ENCODE data around the gene DRD4. TPM values are rescaled to one million over a fixed set of nuclear protein-coding genes. Genes with fewer than 3 reads are reported as not detected.

DRD4 gene
- total and polyA plus RNA-seq, 4 donors = 1.3 to 3.4 (median 2.1) TPM; not detected in 1

GRCh38 chr11:656866-657265, 19.8 kb downstream of the DRD4 start:
- Histone ChIP-seq H3K27me3 (ENCODE audit: control insufficient read depth in 1 of 2, insufficient read depth in 2 of 2, low read length in 1 of 2) (no peaks in the 10 kb centered on the region), H3K4me3 (ENCODE audit: low read length in 2 of 2) (no peak overlapping the region), H3K36me3 (ENCODE audit: control insufficient read depth in 1 of 2, insufficient read depth in 2 of 2, low read length in 1 of 2) (peaks cover 0 to 5% of the 10 kb centered on the region in 2 donors), H3K27ac (ENCODE audit: low read depth in 1 of 2, low read length in 2 of 2) (no peak overlapping the region), H3K9me3 (ENCODE audit: control insufficient read depth, low read length) (no peaks in the 10 kb centered on the region), H3K4me1 (ENCODE audit: control insufficient read depth in 1 of 2, insufficient read depth in 2 of 2, low read length in 2 of 2) (no peaks in the 10 kb centered on the region)
- DNase-seq = no peak
- intact Hi-C loops (cut with DNase I) = no loop called here
- 80 to 82% methylated on average over 7 of the region's 7 CpGs for WGBS, 2 donors
- no peak for ATAC-seq (ENCODE audit: low FRiP score)

DNA sequence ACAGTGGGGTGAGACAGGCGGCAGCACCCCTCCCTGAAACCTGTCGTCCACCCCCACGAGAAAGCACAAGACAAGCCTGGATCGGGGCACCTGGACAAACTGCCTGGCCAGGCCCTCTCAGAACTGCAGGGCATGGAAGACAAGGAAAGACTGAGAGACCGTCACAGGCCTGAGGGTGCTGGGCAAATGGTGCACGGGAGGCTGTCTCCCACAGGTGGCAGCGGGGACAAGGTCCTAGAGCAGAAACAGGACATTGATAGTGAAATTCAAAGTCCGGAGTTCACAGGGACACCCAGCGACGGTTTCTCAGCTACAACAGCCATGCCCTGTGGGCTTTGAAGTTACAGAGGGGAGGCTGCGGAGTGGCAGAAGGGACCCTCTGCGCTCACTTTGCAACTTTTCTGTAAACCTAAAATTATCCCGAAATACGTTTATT, 20.6 kb downstream of the DRD4 start:
- Histone ChIP-seq H3K27me3 (ENCODE audit: control insufficient read depth in 1 of 2, insufficient read depth in 2 of 2, low read length in 1 of 2) (no peaks in the 10 kb centered on the region), H3K9me3 (ENCODE audit: control insufficient read depth, low read length) (no peaks in the 10 kb centered on the region), H3K27ac (ENCODE audit: low read depth in 1 of 2, low read length in 2 of 2) (no peak overlapping the region), H3K4me1 (ENCODE audit: control insufficient read depth in 1 of 2, insufficient read depth in 2 of 2, low read length in 2 of 2) (no peaks in the 10 kb centered on the region), H3K4me3 (ENCODE audit: low read length in 2 of 2) (no peak overlapping the region), H3K36me3 (ENCODE audit: control insufficient read depth in 1 of 2, insufficient read depth in 2 of 2, low read length in 1 of 2) (peaks cover 0 to 5% of the 10 kb centered on the region in 2 donors)
- no peak for ATAC-seq (ENCODE audit: low FRiP score)
- 89% methylated on average over 14 of the region's 14 CpGs for WGBS, 2 donors
- DNase-seq = no peak
- intact Hi-C loops (cut with DNase I) = no loop called here

DNA sequence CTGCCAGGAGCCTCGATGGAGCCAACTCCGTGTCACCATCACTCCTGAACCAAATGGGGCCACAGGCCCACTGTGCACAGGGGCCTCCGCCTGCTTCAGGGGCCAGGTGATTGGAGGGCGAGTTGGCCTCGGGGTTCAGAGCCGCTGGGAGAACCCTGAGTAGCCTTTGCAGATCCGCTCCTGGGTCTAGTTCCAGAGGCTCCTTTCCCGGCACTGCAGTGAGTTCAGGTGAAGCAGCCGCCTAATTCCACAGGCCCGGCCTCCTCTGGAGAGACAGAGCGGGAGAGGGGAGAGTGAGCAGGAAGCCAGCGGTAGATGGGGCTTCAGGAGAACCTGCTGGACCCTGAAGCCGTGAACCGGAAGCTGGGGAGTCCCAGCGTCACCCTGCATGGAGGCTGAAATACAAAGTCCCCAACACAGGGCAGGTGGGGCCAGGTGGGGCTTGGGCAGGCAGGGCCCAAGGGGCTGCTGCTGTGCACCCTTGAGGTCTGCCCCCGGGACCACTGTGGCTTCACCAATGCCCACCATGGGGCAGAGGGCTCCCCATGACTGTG, 22.5 kb downstream of the DRD4 start:
- Histone ChIP-seq H3K4me1 (ENCODE audit: control insufficient read depth in 1 of 2, insufficient read depth in 2 of 2, low read length in 2 of 2) (no peaks in the 10 kb centered on the region), H3K27ac (ENCODE audit: low read depth in 1 of 2, low read length in 2 of 2) (no peak overlapping the region), H3K9me3 (ENCODE audit: control insufficient read depth, low read length) (no peaks in the 10 kb centered on the region), H3K4me3 (ENCODE audit: low read length in 2 of 2) (no peak overlapping the region), H3K27me3 (ENCODE audit: control insufficient read depth in 1 of 2, insufficient read depth in 2 of 2, low read length in 1 of 2) (no peaks in the 10 kb centered on the region), H3K36me3 (ENCODE audit: control insufficient read depth in 1 of 2, insufficient read depth in 2 of 2, low read length in 1 of 2) (peaks cover 0 to 5% of the 10 kb centered on the region in 2 donors)
- intact Hi-C loops (cut with DNase I) = loop anchor here in 1 of 2 donors (5.0 kb wide), 1 partner anchor 103 kb away; no protein-coding TSS in a partner anchor
- peak in 1 of 2 donors; percentile 30 for DNase-seq
- WGBS, 2 donors = 91 to 92% methylated on average over 16 of the region's 16 CpGs
- ATAC-seq (ENCODE audit: low FRiP score) = no peak

- no peak overlapping the region for H3K27ac ChIP-seq (ENCODE audit: low read depth in 1 of 2, low read length in 2 of 2)
- intact Hi-C loops (cut with DNase I) = loop anchor here in 1 of 2 donors (5.0 kb wide), 1 partner anchor 102 kb away; no protein-coding TSS in a partner anchor
- H3K27me3 ChIP-seq (ENCODE audit: control insufficient read depth in 1 of 2, insufficient read depth in 2 of 2, low read length in 1 of 2) = no peaks in the 10 kb centered on the region
- H3K4me1 ChIP-seq (ENCODE audit: control insufficient read depth in 1 of 2, insufficient read depth in 2 of 2, low read length in 2 of 2) = no peaks in the 10 kb centered on the region
- H3K9me3 ChIP-seq (ENCODE audit: control insufficient read depth, low read length) = no peaks in the 10 kb centered on the region
- no peak overlapping the region for H3K4me3 ChIP-seq (ENCODE audit: low read length in 2 of 2)
- ATAC-seq (ENCODE audit: low FRiP score) = no peak
- WGBS, 2 donors = 88 to 89% methylated on average over 19 of the region's 19 CpGs
- peak in 1 of 2 donors; percentile 32 for DNase-seq
- peaks cover 0 to 5% of the 10 kb centered on the region in 2 donors for H3K36me3 ChIP-seq (ENCODE audit: control insufficient read depth in 1 of 2, insufficient read depth in 2 of 2, low read length in 1 of 2)
These were observed 23.2 kb downstream of the DRD4 start for GRCh38 chr11:660281-660680.

- Histone ChIP-seq H3K9me3 (ENCODE audit: control insufficient read depth, low read length) (no peaks in the 10 kb centered on the region), H3K36me3 (ENCODE audit: control insufficient read depth in 1 of 2, insufficient read depth in 2 of 2, low read length in 1 of 2) (peaks cover 0 to 5% of the 10 kb centered on the region in 2 donors), H3K4me1 (ENCODE audit: control insufficient read depth in 1 of 2, insufficient read depth in 2 of 2, low read length in 2 of 2) (no peaks in the 10 kb centered on the region), H3K4me3 (ENCODE audit: low read length in 2 of 2) (no peak overlapping the region), H3K27ac (ENCODE audit: low read depth in 1 of 2, low read length in 2 of 2) (no peak overlapping the region), H3K27me3 (ENCODE audit: control insufficient read depth in 1 of 2, insufficient read depth in 2 of 2, low read length in 1 of 2) (no peaks in the 10 kb centered on the region)
- DNase-seq (peak in 1 of 2 donors; percentile 27), ATAC-seq (ENCODE audit: low FRiP score) (no peak)
- intact Hi-C loops (cut with DNase I) = loop anchor here in 1 of 2 donors (5.0 kb wide), 1 partner anchor 101 kb away; no protein-coding TSS in a partner anchor
- WGBS, 2 donors = 91% methylated on average over 19 of the region's 19 CpGs
These were observed 23.8 kb downstream of the DRD4 start for GRCh38 chr11:660681-661444.

GRCh38 chr11:662689-663274, 25.7 kb downstream of the DRD4 start:
- intact Hi-C loops (cut with DNase I) = loop anchor here in 1 of 2 donors (2.0 to 5.0 kb wide), 2 partner anchors 66 to 100 kb away; no protein-coding TSS in a partner anchor
- DNase-seq = peak; percentile 71 to 88
- peak; percentile 77 for ATAC-seq (ENCODE audit: low FRiP score)
- peaks cover 0 to 5% of the 10 kb centered on the region in 2 donors for H3K36me3 ChIP-seq (ENCODE audit: control insufficient read depth in 1 of 2, insufficient read depth in 2 of 2, low read length in 1 of 2)
- H3K4me3 ChIP-seq (ENCODE audit: low read length in 2 of 2) = no peak overlapping the region
- H3K9me3 ChIP-seq (ENCODE audit: control insufficient read depth, low read length) = no peaks in the 10 kb centered on the region
- no peak overlapping the region for H3K27ac ChIP-seq (ENCODE audit: low read depth in 1 of 2, low read length in 2 of 2)
- H3K4me1 ChIP-seq (ENCODE audit: control insufficient read depth in 1 of 2, insufficient read depth in 2 of 2, low read length in 2 of 2) = no peaks in the 10 kb centered on the region
- H3K27me3 ChIP-seq (ENCODE audit: control insufficient read depth in 1 of 2, insufficient read depth in 2 of 2, low read length in 1 of 2) = no peaks in the 10 kb centered on the region
- WGBS, 2 donors = 56 to 60% methylated on average over 15 of the region's 15 CpGs

DNA sequence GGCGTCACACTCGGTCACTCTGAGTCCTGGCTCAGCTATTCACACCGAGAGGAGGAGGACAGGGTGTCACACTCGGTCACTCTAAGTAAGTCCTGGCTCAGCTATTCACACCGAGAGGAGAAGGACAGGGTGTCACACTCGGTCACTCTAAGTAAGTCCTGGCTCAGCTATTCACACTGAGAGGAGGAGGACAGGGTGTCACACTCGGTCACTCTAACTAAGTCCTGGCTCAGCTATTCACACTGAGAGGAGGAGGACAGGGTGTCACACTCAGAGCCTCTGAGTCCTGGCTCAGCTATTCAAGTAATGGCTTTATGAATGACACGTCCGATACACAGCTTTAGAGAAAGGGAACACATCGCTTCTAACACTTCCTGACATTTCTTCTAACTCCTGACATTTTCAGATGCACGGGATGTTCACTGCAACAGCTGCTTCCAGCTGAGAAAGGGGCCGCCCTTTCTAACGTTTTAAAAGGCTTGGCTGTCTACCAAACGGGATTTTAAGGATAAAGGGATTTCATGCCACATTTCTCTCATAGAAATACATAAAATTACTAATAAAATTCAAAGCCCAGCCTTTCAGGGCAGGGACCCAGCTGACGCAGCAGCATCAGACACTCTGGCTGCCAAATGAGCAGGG, 28.1 kb downstream of the DRD4 start:
- DNase-seq = no peak
- Histone ChIP-seq H3K27me3 (ENCODE audit: control insufficient read depth in 1 of 2, insufficient read depth in 2 of 2, low read length in 1 of 2) (no peaks in the 10 kb centered on the region), H3K36me3 (ENCODE audit: control insufficient read depth in 1 of 2, insufficient read depth in 2 of 2, low read length in 1 of 2) (no peaks in the 10 kb centered on the region), H3K4me1 (ENCODE audit: control insufficient read depth in 1 of 2, insufficient read depth in 2 of 2, low read length in 2 of 2) (no peaks in the 10 kb centered on the region), H3K9me3 (ENCODE audit: control insufficient read depth, low read length) (no peaks in the 10 kb centered on the region), H3K27ac (ENCODE audit: low read depth in 1 of 2, low read length in 2 of 2) (no peak overlapping the region), H3K4me3 (ENCODE audit: low read length in 2 of 2) (no peak overlapping the region)
- intact Hi-C loops (cut with DNase I) = loop anchor here in 1 of 2 donors (5.0 kb wide), 1 partner anchor 62 kb away; no protein-coding TSS in a partner anchor
- WGBS, 2 donors = 89 to 91% methylated on average over 14 to 15 of the region's 15 CpGs
- no peak for ATAC-seq (ENCODE audit: low FRiP score)

DNA sequence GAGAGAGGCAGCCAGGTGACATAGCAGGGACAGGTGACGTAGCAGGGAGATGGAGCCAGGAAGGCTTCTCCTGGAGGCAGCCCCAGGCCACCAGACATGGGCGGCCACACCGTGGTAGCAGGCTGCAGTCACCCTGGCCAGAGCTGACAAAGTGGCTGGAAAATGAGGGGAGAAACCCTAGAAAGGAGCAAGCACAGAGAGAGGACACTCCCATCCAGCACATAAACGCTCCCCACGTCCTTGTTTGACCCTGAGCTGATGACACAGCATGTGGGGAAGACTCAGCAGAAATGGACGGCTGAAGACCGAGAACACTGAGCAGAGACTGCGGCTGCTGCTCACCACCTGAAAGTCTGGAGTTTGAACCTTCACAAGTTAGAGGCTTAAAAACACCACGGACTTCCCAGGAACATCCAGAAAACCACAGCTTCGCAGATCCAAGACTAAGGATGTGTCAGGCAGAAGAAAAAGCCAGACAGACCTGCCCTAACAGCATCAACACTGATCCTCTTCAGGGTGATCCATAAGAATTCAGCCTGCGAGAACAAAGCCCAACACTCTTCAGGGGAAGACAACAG, 28.7 kb downstream of the DRD4 start:
- intact Hi-C loops (cut with DNase I) = loop anchor here in 1 of 2 donors (5.0 kb wide), 1 partner anchor 62 kb away; no protein-coding TSS in a partner anchor
- H3K4me1 ChIP-seq (ENCODE audit: control insufficient read depth in 1 of 2, insufficient read depth in 2 of 2, low read length in 2 of 2) = no peaks in the 10 kb centered on the region
- DNase-seq (no peak), ATAC-seq (ENCODE audit: low FRiP score) (peak; percentile 62)
- 88 to 89% methylated on average over 11 of the region's 11 CpGs for WGBS, 2 donors
- no peaks in the 10 kb centered on the region for H3K27me3 ChIP-seq (ENCODE audit: control insufficient read depth in 1 of 2, insufficient read depth in 2 of 2, low read length in 1 of 2)
- no peak overlapping the region for H3K4me3 ChIP-seq (ENCODE audit: low read length in 2 of 2)
- no peaks in the 10 kb centered on the region for H3K36me3 ChIP-seq (ENCODE audit: control insufficient read depth in 1 of 2, insufficient read depth in 2 of 2, low read length in 1 of 2)
- no peak overlapping the region for H3K27ac ChIP-seq (ENCODE audit: low read depth in 1 of 2, low read length in 2 of 2)
- no peaks in the 10 kb centered on the region for H3K9me3 ChIP-seq (ENCODE audit: control insufficient read depth, low read length)
